HG03097 (cell line): ENCODE measurements around the gene TACC3.
"Not testable (repeated sequence)": the region's sequence is repeated elsewhere in the genome, so short reads cannot be mapped to it uniquely, and the experiment has no call there.

Experiments used
- ATAC-seq: cut with Tn5 transposase; IDR thresholded peaks from one replicate; pipeline ENCODE4 v1.9.1; 2021; ENCODE audit not compliant: unreplicated experiment, low FRiP score

Gene TACC3

DNA sequence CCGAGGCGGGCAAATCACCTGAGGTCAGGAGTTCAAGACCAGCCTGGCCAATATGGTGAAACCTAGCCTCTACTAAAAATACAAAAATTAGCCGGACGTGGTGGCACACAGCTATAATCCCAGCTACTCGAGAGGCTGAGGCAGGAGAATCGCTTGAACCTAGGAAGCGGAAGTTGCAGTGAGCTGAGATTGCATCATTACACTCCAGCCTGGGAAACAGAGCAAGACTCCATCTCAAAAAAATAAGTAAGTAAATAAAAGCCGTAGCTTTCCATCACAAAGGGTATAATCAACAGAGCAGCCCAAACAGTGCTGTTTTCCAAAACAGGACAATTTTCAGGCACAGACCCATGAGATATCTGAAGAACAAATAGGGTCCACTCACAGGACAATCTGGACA is 19.6 kb upstream of the TACC3 start:
- not testable (repeated sequence) for ATAC-seq

DNA sequence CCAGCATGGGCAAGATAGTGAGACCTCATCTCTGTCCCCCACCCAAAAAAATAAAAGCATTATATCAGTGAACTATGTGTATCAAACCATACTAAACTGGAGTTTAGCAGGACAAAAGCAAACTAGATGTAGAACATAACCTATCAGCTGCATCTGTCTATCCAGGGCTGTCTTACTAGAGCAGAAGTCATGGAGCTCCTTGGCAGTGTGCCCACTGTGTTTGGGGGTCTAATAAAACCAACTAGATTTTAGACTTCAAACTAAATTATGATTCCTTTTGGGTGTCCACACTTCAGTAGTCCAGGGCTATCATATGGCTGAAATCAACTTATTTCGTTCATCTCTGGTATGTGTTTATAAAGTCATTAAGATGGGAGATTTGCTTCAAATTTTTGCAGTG is 17.5 kb upstream of the TACC3 start:
- no peak for ATAC-seq

GRCh38 chr4:1705732-1706131 is 15.6 kb upstream of the TACC3 start:
- no peak for ATAC-seq

GRCh38 chr4:1706358-1706757 is 15.0 kb upstream of the TACC3 start:
- ATAC-seq = no peak

GRCh38 chr4:1708581-1708980 is 12.7 kb upstream of the TACC3 start:
- ATAC-seq = no peak

- ATAC-seq = no peak
These were observed 10.2 kb upstream of the TACC3 start for GRCh38 chr4:1711055-1711570.

DNA sequence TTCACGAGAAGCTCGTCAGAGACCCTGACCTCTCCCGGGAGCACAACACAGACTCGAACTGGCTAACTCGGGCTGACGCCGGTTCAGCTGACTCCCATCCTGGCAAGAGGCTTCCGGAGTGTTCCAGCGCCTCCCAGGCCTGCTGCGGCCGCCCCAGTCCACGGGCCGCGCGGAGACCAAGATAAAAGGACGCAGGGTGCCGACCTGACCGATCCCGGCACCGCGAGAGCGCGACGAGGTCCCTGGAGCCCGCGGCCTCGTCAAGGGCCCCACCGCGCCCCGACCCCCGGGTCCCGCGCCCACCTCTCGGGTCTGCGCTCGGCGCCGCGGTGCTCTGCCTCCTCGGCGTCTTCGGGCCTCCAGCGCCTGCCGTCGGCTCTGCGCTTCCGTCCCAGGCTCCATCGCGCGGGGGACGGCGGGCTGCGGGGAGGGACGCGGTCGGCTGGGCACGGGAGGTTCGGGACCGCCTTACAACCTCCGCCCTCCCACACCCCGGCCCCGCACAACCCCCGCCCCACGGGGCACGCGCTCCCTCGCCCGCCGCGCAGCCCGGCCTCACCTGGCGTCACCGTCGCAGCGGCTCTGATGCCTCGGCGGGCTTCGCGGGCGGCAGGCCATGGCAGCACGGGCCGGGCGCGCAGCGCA is 9.6 kb upstream of the TACC3 start:
- peak; percentile 15 for ATAC-seq

GRCh38 chr4:1712216-1713002 is 8.9 kb upstream of the TACC3 start, which contains the start of gene SLBP:
Gene SLBP, minus strand, starts transcription at chr4:1712319. Its CDS starts 131 bp downstream, at chr4:1712188.
- ATAC-seq = peak; percentile 62

GRCh38 chr4:1713003-1713851 is 8.1 kb upstream of the TACC3 start:
- peak; percentile 5 for ATAC-seq

DNA sequence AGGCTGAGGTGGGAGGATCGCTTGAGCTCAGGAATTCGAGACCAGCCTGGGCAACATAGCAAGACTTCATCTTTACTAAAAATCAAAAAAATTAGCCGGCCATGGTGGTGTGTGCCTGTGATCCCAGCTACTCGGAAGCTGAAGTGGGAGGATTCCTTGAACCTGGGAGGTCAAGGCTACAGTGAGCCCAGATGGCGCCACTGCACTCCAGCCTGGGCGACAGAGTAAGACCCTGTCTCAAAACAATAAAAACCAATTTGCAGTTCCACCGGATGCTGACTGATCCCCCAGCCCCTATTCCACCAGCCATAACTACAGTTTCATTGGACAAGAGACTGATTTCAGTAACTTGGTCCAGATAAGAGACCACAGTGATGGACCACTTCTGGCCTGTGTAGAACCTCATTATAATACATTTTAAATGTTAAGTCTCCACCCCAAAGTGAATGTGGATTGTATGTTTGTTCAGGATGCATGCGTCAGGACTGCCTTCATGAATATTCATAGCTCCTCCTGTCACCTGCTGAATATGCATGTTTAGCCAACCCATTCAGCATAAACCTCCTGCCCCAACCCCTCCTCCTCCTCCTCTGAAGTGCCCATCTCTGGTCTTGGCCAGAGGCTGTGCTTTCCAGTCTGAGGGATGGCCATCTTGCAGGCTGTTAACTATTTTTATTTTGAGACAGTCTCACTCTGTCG is 6.9 kb upstream of the TACC3 start:
- ATAC-seq = no peak

GRCh38 chr4:1715002-1715758 is 6.1 kb upstream of the TACC3 start:
- ATAC-seq = no peak

DNA sequence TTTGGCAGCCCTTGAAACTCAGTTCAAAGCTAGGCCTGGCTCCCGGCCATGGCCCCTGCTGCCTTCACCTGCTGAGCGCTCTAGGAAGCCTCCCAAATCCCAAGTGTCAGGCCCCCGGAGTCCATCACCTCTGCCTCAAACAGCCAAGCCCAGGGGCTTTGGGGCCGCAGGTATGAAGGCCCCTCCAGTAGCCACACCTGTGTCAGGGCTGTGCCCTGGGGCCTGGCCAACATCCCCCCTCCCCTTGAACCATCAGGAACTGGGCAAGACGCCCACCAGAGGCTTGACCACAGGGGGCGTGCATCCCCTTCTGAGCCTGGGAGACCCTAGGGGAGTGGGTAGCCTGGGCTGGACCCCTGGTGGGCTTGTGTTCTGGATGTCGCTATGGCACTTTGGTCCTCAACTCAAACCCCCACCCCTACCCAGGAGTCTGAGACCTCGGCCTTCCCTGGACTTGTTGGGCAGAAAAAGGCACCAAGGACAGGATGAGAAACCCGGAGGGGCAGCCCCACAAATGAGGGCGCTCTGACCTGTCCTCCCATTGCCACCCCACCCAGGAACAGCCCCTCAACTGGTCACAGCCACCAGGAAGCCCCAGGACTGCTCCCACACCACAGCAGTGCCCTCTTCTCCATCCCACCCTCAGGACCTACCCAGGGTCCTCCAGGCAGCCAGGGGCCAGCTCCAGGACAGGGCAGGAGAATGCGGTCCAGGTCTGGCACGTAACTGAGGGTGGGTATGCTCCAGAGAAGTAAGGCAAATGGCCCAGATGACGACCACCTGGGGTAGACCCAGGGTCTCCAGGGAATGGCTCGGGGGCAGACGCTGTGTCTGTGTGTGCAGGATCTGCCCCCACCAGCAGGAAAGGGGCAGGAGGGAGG is 5.0 kb upstream of the TACC3 start:
- ATAC-seq = no peak

- ATAC-seq = no peak
These were observed 3.9 kb upstream of the TACC3 start for GRCh38 chr4:1717129-1718094.

- ATAC-seq = no peak
These were observed 3.0 kb upstream of the TACC3 start for GRCh38 chr4:1718095-1718850.

GRCh38 chr4:1720163-1720983 is 948 bp upstream of the TACC3 start:
- ATAC-seq = peak; percentile 19
